ENCODE results near the gene IGSF9B. TPM values are rescaled to one million over a fixed set of nuclear protein-coding genes. Genes with fewer than 3 reads are reported as not detected.

IGSF9B gene
- total and polyA plus RNA-seq, 10 of the 15 experiments (the other 5 are each of a cell fraction or from before 2014, with no cell fraction given), result 0.03 to 3.7 (median 0.20) TPM; not detected in 2

DNA sequence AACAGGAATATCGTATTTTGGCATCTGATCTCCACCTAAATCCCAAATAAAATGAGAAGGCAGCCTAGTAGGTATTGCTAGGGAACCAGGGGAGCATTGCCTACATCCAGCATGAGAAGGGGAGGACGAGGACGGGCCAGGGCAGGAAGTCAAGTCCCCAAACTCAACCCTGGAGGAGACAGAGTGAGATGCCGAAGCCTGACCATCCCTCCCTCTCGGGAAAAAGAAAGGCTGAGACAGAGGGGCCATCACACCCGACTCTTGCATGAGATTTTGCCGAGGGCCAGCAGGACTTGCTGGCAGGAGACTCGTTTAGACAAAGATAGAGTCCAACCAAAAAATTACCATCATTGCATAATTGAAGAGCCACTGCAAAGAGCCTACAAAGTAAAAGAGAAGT lies 61.2 kb downstream of the IGSF9B start (continued):
- TF ChIP-seq, protein P1, sequence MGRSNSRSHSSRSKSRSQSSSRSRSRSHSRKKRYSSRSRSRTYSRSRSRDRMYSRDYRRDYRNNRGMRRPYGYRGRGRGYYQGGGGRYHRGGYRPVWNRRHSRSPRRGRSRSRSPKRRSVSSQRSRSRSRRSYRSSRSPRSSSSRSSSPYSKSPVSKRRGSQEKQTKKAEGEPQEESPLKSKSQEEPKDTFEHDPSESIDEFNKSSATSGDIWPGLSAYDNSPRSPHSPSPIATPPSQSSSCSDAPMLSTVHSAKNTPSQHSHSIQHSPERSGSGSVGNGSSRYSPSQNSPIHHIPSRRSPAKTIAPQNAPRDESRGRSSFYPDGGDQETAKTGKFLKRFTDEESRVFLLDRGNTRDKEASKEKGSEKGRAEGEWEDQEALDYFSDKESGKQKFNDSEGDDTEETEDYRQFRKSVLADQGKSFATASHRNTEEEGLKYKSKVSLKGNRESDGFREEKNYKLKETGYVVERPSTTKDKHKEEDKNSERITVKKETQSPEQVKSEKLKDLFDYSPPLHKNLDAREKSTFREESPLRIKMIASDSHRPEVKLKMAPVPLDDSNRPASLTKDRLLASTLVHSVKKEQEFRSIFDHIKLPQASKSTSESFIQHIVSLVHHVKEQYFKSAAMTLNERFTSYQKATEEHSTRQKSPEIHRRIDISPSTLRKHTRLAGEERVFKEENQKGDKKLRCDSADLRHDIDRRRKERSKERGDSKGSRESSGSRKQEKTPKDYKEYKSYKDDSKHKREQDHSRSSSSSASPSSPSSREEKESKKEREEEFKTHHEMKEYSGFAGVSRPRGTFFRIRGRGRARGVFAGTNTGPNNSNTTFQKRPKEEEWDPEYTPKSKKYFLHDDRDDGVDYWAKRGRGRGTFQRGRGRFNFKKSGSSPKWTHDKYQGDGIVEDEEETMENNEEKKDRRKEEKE (IDR thresholded peaks at IDR 0.05), result no peak
- no peak for TF ChIP-seq MEF2B (IDR thresholded peaks at IDR 0.05; ENCODE audit: partially characterized antibody, poor library complexity, severe bottlenecking)
- TF ChIP-seq, protein P2, sequence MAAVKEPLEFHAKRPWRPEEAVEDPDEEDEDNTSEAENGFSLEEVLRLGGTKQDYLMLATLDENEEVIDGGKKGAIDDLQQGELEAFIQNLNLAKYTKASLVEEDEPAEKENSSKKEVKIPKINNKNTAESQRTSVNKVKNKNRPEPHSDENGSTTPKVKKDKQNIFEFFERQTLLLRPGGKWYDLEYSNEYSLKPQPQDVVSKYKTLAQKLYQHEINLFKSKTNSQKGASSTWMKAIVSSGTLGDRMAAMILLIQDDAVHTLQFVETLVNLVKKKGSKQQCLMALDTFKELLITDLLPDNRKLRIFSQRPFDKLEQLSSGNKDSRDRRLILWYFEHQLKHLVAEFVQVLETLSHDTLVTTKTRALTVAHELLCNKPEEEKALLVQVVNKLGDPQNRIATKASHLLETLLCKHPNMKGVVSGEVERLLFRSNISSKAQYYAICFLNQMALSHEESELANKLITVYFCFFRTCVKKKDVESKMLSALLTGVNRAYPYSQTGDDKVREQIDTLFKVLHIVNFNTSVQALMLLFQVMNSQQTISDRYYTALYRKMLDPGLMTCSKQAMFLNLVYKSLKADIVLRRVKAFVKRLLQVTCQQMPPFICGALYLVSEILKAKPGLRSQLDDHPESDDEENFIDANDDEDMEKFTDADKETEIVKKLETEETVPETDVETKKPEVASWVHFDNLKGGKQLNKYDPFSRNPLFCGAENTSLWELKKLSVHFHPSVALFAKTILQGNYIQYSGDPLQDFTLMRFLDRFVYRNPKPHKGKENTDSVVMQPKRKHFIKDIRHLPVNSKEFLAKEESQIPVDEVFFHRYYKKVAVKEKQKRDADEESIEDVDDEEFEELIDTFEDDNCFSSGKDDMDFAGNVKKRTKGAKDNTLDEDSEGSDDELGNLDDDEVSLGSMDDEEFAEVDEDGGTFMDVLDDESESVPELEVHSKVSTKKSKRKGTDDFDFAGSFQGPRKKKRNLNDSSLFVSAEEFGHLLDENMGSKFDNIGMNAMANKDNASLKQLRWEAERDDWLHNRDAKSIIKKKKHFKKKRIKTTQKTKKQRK (IDR thresholded peaks at IDR 0.05; ENCODE audit: low read depth, low read length), result no peak
- TF ChIP-seq PAX5 (IDR thresholded peaks at IDR 0.05; ENCODE audit: borderline replicate concordance, low read depth, low read length), result no peak
- no peak for TF ChIP-seq NBN (IDR thresholded peaks at IDR 0.05)
- TF ChIP-seq RCOR1 (conservative IDR thresholded peaks at IDR 0.05; ENCODE audit: low read depth, low read length), result no peak
- TF ChIP-seq HCFC1 (IDR thresholded peaks at IDR 0.05; ENCODE audit: low read length), result no peak
- no peak for TF ChIP-seq FOXM1 (IDR thresholded peaks at IDR 0.05; ENCODE audit: low read depth, low read length)
- TF ChIP-seq, protein P3, sequence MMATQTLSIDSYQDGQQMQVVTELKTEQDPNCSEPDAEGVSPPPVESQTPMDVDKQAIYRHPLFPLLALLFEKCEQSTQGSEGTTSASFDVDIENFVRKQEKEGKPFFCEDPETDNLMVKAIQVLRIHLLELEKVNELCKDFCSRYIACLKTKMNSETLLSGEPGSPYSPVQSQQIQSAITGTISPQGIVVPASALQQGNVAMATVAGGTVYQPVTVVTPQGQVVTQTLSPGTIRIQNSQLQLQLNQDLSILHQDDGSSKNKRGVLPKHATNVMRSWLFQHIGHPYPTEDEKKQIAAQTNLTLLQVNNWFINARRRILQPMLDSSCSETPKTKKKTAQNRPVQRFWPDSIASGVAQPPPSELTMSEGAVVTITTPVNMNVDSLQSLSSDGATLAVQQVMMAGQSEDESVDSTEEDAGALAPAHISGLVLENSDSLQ (IDR thresholded peaks at IDR 0.05), result no peak
